Vagina (tissue), 2 donors: ENCODE measurements around the gene FES. TPM values are rescaled to one million over a fixed set of nuclear protein-coding genes. Genes with fewer than 3 reads are reported as not detected.

Experiments
- DNase-seq, 2 donors: peaks; one replicate each; pipeline ENCODE4 v3.0.0-alpha.2; 2017; ENCODE audit errors: extremely low spot score in 2 of 2
- H3K27ac ChIP-seq: fragments of 200-600 bp; sonication (generic); one replicate; pipeline ENCODE4 v1.5.1; 2019
- H3K27me3 ChIP-seq: fragments of 200-600 bp; sonication (generic); one replicate; pipeline ENCODE4 v1.5.1; 2019
- H3K36me3 ChIP-seq, 2 donors: fragments of 200-600 bp; sonication (generic); one replicate each; pipeline ENCODE4 v1.5.1; 2017 to 2019
- H3K4me1 ChIP-seq: fragments of 200-600 bp; sonication (generic); one replicate; pipeline ENCODE4 v1.5.1; 2019
- H3K4me3 ChIP-seq, 2 donors: fragments of 200-600 bp; sonication (generic); 1 replicate in 1 of 2; 2 replicates in 1 of 2; pipeline ENCODE4 v1.5.1; 2016 to 2019
- H3K9me3 ChIP-seq: fragments of 200-600 bp; sonication (generic); one replicate; pipeline ENCODE4 v1.5.1; 2019
- POLR2A ChIP-seq, 2 donors: fragments of 450-650 bp; IDR thresholded peaks; one replicate each; pipeline ENCODE4 v1.6.1; 2017; ENCODE audit warnings: antibody characterized with exemption in 2 of 2, mild to moderate bottlenecking in 2 of 2, moderate library complexity in 2 of 2
- POLR2AphosphoS5 ChIP-seq, 2 donors: sonication (generic); formaldehyde crosslinking; IDR thresholded peaks; one replicate each; pipeline ENCODE4 v1.9.0; 2017; ENCODE audit warnings: antibody characterized with exemption in 2 of 2, mild to moderate bottlenecking in 2 of 2, low read depth in 1 of 2; ENCODE audit not compliant: insufficient read depth in 1 of 2
- intact Hi-C: fragments of 100-400 bp; cut with DNase I; formaldehyde crosslinking; loops from one replicate; pipeline ENCODE4 v1.15.1; 2023
- total RNA-seq: library from RNA; depleted of rRNA; stranded (reverse); fragments of >200 nt; gene quantifications from one replicate; pipeline ENCODE4 v1.2.3, GENCODE V29; 2016
- TF ChIP-seq, protein P1 (sequence below), 3 experiments: fragments of 450-650 bp in 2 of 3; fragments of 200-600 bp in 1 of 3; sonication (generic) in 1 of 3; IDR thresholded peaks; one replicate each; pipeline ENCODE4 v1.5.1; 2017 to 2019; ENCODE audit warnings: antibody characterized with exemption in 3 of 3, mild to moderate bottlenecking in 2 of 3, moderate library complexity in 2 of 3

FES gene
- total RNA-seq, 1 donor from 2014 or later = 47.4 TPM

DNA sequence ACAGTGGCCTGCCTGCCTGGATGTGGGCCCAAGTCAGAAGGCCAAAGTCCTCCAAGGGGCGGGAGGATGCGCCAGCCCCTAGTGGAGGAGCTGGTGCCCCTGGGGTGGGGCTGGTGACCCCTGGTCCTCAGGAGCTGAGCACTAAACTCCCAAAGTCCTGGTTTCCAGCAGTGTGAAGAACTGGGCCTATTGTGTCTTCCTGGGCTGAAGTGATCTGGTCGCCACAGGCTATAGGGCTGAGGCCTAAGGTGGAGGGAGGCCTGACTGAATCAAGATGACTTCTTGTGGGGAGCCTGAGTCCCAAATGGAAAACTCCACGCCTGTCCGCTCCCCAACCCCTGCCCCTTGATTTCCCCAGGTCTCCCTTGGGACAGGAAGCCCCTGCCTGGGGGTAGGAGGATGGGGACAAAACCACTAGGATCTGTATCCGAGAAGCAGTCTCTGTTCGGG is 753 bp upstream of the FES start:
- no peaks in the 10 kb centered on the region for H3K9me3 ChIP-seq
- TF ChIP-seq, protein P1, sequence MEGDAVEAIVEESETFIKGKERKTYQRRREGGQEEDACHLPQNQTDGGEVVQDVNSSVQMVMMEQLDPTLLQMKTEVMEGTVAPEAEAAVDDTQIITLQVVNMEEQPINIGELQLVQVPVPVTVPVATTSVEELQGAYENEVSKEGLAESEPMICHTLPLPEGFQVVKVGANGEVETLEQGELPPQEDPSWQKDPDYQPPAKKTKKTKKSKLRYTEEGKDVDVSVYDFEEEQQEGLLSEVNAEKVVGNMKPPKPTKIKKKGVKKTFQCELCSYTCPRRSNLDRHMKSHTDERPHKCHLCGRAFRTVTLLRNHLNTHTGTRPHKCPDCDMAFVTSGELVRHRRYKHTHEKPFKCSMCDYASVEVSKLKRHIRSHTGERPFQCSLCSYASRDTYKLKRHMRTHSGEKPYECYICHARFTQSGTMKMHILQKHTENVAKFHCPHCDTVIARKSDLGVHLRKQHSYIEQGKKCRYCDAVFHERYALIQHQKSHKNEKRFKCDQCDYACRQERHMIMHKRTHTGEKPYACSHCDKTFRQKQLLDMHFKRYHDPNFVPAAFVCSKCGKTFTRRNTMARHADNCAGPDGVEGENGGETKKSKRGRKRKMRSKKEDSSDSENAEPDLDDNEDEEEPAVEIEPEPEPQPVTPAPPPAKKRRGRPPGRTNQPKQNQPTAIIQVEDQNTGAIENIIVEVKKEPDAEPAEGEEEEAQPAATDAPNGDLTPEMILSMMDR (IDR thresholded peaks at IDR 0.05) = no peak
- TF ChIP-seq POLR2AphosphoS5 (IDR thresholded peaks at IDR 0.05; ENCODE audit: insufficient read depth in 1 of 2, low read depth in 1 of 2) (no peak), POLR2A (IDR thresholded peaks at IDR 0.05) (no peak)
- peaks cover 36% of the 10 kb centered on the region for H3K4me1 ChIP-seq
- peaks cover 0 to 36% of the 10 kb centered on the region in 2 donors for H3K36me3 ChIP-seq
- peak overlapping the region; percentile 97 for H3K27ac ChIP-seq
- H3K27me3 ChIP-seq = no peaks in the 10 kb centered on the region
- no peak for DNase-seq
- intact Hi-C loops = loop anchor here (10.0 kb wide), 1 partner anchor 169 kb away; the partner anchor contains the start of gene BLM
- H3K4me3 ChIP-seq = peak overlapping the region; percentile 57 to 72

DNA sequence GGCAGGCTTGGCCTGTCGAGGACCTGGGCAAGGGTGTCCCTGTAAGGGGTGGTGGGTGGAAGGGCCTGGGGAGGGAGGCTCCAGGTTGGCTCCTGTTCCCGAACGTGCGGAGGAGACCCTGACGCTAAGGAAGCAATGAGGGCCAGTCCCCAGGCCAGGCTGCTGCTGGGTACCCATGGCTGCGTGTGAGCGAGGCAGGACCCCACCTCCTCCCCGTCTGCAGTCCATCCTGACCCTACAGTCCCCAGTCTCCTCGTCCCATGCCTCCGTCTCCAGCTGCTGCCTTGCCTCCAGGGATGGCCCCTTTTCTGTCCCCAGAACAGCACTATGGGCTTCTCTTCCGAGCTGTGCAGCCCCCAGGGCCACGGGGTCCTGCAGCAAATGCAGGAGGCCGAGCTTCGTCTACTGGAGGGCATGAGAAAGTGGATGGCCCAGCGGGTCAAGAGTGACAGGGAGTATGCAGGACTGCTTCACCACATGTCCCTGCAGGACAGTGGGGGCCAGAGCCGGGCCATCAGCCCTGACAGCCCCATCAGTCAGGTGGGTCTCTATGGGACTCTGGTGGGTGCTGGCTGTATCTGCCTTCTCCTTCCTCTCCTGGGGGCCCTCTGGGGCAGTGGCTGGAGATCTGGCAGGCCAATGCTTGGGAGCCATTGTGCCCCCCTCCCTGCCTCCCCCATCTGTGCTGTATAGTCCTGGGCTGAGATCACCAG is 571 bp downstream of the FES start:
- Histone ChIP-seq H3K4me3 (peak overlapping the region; percentile 57 to 72), H3K36me3 (peaks cover 0 to 32% of the 10 kb centered on the region in 2 donors), H3K27me3 (no peaks in the 10 kb centered on the region), H3K27ac (peak overlapping the region; percentile 97), H3K9me3 (no peaks in the 10 kb centered on the region), H3K4me1 (peaks cover 36% of the 10 kb centered on the region)
- DNase-seq = no peak
- intact Hi-C loops = loop anchor here (2.0 to 10.0 kb wide), 2 partner anchors 170 to 236 kb away; partner anchors contain the start of gene BLM
- TF ChIP-seq, protein P1 (IDR thresholded peaks at IDR 0.05) = no peak
- TF ChIP-seq POLR2A (IDR thresholded peaks at IDR 0.05) (no peak), POLR2AphosphoS5 (IDR thresholded peaks at IDR 0.05; ENCODE audit: insufficient read depth in 1 of 2, low read depth in 1 of 2) (peak in 1 of 2 donors; percentile 5)

DNA sequence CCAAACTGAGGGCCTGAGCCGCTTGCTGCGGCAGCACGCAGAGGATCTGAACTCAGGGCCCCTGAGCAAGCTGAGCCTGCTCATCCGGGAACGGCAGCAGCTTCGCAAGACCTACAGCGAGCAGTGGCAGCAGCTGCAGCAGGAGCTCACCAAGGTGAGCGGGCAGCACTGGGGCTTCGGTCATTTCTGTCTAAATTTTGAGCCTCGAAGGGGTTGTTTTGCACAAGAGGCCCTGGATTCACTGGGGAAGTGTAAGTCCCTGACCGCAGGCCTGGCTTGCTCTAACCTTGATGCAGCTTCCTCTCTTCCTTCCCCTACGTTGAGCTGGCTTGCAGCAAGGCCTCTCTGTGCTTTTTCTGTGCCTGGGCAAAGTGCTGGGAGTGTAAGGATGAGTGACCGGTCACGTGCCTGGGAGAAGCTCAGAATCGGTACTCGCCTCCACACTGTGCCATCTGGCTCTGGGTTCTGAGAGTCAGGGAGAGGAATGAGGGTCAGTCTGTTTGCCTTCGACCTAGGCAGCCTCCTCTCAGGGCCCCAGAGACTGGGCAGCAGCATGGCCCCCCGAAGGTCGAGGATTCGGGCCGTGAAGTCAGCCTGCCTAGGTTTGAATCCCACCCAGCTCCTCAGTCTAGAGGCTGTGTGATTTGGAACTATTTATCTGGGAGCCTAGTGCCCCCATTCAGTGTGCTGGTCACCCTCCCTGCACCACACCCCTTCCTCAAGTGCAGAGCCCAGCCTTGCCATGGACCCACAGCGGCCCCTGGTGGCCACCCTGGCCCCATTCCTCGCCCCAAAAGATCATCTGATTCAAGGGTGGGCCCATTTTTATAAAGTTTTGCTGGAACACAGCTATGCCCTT is 1.4 kb downstream of the FES start:
- Histone ChIP-seq H3K4me3 (peak overlapping the region; percentile 57 to 72), H3K9me3 (no peaks in the 10 kb centered on the region), H3K27me3 (no peaks in the 10 kb centered on the region), H3K4me1 (peaks cover 36% of the 10 kb centered on the region), H3K27ac (peak overlapping the region; percentile 97), H3K36me3 (peaks cover 0 to 32% of the 10 kb centered on the region in 2 donors)
- TF ChIP-seq POLR2A (IDR thresholded peaks at IDR 0.05) (no peak), POLR2AphosphoS5 (IDR thresholded peaks at IDR 0.05; ENCODE audit: insufficient read depth in 1 of 2, low read depth in 1 of 2) (peak in 1 of 2 donors; percentile 32)
- TF ChIP-seq, protein P1 (IDR thresholded peaks at IDR 0.05) = peak; percentile 92 to 98 (median 98)
- DNase-seq = no peak
- intact Hi-C loops = loop anchor here (2.0 to 10.0 kb wide), 2 partner anchors 171 to 237 kb away; partner anchors contain the start of gene BLM

DNA sequence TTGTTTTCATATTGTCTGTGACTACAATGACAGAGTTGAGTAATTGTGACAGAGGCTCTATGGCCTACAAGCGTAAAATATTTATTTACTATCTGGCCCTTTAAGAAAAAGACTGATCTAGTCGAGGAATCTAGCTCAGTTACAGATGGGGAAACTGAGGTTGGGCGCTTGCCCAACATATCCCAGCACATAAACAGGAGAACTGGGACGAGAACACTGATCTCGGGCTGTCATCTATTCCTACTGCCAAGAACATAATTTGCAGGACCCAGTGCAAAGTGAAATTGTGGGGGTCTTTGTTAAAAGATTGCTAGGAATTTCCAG is 1.9 kb downstream of the FES start:
- Histone ChIP-seq H3K27me3 (no peaks in the 10 kb centered on the region), H3K36me3 (peaks cover 0 to 32% of the 10 kb centered on the region in 2 donors), H3K4me3 (no peak overlapping the region), H3K27ac (peak overlapping the region; percentile 97), H3K4me1 (peaks cover 36% of the 10 kb centered on the region), H3K9me3 (no peaks in the 10 kb centered on the region)
- DNase-seq = no peak
- intact Hi-C loops = loop anchor here (10.0 kb wide), 1 partner anchor 171 kb away; the partner anchor contains the start of gene BLM
- TF ChIP-seq POLR2AphosphoS5 (IDR thresholded peaks at IDR 0.05; ENCODE audit: insufficient read depth in 1 of 2, low read depth in 1 of 2) (no peak), POLR2A (IDR thresholded peaks at IDR 0.05) (no peak)
- TF ChIP-seq, protein P1 (IDR thresholded peaks at IDR 0.05) = no peak
